COLO668 (cell line): ENCODE results near the gene EBF3.

Experiments
- DNase-seq: peaks from one replicate; lab custom pipeline; 2025; ENCODE audit not compliant: unreplicated experiment; lab: John Stamatoyannopoulos, UW

Gene EBF3

DNA sequence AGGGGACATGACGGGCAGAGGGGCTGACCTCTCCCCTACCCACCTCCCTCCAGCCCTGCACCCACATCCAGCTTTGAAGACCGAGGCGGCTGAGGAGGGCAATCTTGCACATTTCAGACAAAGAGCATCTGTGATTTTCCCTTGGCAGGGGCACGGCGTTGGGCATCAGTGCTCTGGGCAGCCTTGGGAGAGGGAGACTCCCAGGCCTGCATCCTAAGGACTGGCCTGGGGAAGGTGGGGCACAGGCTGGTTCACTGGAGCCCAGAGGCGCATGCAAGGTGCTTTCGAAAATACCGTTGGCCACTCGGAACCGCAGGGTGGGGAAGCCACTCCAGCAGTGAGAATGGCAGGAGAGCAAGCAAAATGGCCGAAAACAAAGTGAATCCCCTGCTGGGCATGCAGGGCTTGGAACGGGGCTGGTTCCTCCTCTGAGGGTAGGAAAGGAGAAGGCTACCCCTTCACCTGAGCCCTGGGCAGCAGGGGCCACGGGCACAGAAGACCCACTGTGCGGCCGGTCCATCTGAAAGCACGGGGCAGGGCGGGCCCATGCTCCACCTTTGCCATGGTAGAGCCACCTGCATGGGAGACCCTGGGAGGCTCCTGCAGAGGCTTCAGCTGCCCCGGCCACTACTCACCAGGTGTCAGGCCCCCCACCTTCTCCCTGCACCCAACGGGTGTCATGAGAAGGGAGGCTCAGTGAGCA, 49.8 kb downstream of the EBF3 start:
- no peak for DNase-seq

- no peak for DNase-seq
Measured at GRCh38 chr10:129912986-129913695, 50.9 kb downstream of the EBF3 start.

DNA sequence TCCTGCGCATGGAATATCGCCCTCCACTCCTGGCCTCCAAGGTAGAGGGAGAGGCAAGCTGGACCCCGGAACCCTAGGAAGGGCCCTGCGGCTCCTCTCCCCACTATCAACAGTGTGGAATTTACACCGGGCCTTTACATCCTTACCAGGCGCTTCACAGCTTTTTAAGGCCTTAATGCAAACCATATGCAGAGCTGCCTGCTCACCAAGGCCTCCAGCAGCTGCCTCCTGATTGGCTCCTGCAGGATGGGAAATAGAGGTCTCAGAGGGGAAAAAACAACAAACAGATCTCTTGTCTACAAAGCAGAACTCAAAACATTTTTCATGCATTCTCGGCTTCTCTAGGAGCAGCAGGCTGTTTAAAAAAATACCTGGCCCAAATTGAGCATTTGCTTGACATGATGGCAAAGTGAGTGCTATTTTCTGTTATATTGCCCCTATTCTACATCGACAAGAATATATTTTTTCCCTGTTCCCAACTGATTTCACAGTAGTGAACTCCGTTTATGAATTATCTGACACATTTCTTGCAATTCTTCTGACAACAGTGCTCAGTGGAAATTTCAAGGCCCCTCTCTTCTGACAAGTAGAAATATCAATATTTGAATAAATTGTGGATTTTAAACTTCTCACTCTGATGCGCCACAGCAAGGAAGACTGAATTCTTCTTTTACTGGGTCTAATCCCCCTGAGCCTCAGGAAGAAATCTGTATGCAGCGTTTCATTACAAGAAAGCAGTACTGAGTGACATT, 51.7 kb downstream of the EBF3 start:
- DNase-seq: no peak

DNA sequence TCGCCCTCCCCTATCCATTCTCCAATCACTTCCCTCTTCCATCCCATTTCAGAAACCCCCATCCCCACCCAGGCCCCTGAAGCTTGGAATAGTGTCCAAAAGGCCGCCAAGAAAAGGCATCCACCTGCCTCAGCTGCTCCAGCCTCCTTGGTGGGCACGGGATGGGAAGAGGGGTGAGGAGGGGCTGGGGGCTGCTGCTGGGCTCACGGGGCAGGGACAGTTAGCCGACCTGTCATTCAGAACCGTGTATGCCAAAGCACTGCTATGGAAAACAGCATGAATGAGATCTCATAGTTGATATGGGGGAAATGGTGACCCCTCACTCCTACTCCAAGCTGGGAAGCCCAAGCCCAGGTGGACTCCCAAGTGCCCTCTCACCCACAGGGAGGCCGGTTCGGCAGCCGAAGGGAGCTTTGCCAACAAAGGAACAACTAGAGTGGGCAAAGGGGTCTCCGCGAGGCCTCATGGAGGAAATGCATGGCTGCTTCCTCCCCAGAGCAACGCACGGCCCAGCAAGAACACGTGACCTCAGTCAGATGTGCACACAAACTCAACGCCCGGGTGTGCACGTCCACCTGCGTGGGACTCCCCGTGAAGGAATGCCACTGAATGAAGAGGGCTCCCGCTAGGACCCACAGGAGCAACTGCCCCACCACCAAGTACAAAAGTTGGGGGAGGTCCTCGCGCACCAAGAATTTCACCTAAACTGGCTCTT, 52.5 kb downstream of the EBF3 start:
- DNase-seq: no peak

DNA sequence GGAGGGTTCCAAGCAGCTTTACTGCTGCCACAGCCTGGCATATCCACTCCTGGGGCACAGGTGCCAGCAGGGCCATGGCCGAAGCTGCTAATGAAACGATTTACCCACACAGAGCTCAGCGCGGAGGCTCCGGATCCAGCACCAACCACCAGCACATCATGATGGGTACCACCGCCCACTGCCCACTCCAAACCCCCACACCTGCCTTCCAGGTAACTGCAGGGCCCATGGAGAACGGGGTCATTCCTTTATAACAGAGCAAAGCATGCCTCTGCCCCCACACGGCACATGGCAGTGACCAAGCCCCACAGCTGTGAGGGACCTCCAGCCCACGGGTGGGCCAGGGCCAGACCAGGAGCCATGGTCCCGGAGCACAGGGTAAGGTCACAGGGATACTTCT, 53.2 kb downstream of the EBF3 start:
- no peak for DNase-seq

DNA sequence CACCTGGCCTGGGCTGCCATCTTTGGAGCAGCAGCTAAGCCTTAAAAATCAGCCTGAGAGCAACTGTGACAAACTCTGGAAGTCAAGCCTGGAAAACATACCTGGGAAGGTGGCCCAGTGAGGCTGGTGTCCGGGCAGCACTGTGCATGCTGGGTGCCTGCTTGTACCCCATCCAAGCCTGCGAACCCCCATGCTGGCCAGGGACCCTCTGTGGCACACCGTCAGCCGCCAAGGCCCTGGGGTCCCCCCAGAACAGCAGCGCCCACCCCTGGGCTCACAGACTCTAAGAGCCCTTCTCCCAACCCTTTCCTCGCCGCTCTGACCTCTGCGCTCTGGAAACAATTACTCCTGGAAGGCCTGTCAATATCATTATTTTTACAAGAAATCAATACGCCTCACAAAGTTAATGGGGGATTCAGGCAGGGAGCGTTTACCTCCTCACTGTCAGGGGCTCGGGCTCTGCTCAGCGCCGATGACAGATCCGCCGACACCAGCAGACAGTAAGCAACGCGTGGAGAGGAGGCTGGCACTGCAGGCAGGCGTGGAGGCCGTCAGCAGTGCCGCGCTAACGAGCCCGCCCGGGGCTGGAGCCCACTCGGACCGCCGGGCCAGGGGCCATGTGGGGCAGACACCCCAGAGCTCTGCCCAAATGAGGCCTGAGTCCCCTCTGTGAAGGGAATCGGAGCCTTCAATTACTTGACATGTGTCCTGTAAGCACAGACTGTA, 54.4 kb downstream of the EBF3 start:
- no peak for DNase-seq

DNA sequence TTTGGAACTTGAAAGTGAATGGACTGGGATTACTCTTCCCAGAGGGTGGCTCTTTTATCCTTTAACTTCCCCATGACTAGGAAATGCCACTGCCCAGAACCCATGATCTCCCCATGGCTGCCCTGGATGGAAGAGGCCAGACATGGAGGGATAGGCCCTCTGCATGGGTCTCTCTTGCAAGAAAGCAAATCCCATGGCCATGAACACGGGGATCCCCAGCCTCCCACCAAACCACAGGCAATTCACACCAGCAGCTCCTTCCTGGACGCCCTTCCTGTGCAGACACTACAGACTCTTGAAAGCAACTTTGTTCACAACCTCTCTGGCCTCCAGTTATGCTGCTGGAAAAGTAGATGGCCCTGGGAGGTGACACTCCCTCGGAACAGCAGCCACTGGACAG, 55.0 kb downstream of the EBF3 start:
- no peak for DNase-seq

DNA sequence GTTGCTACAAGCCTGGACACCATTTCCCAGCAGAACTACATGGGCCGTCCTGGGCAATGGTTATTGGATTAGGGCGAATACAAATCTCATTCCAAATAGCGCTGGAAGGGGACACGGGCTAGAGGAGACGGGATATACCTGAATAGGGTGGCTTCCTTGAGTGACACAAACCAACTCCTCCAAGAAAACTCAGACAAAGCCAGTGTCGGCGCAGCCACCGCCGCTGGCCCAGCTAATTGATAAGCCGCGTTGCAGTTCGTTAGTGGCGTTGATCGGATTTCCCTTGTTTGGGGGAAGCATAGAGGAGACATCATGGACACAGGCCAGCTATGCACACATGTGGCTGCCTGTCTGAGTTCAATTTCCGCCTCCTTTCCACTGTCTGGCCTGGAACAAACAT, 55.7 kb downstream of the EBF3 start:
- DNase-seq: no peak

- DNase-seq: no peak
Measured at GRCh38 chr10:129905553-129905952, 58.5 kb downstream of the EBF3 start.

DNA sequence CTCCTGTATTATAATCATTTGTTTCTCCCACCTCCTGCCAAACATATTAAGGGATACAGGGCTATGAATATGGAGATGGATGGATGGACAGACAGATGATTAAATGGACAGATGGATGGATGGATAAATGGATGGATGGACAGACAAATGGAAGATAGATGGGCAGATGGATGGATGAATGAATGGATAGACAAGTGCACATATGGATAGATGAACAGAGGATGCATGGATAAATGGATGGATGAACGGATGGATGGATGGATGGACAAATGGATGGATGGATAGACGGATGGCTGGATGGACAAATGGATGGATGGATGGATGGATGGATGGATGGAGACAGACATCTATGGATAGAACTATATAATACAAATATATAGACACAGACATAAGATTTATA, 59.8 kb downstream of the EBF3 start:
- no peak for DNase-seq

DNA sequence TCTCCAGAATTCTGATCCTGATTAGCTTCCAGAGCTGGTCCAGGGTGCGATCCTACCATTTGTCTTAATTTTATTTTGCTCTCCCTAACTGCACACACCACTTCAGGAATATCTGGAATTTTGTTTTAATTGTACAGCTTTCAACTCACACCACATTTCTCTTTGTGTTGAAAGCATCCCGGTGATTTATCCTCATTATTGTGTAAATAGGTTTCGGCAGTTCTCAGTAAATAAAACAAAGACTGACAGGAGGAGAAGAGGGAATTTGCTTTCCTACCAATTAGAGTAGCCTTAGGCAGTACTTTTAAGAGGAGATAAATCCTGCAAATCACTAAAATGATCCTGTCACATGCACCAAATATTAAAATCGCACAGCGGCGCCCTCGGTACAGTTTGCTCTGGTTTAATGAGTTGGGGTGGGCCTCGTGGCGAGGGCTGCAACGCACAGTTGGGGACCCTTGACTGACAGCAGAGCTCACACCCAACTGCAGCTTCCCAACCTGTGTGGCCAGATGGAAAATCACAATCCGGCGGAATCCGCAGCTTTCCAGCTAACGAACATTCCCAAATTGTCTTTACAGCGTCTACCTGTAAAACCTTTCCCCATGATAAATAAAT, 62.6 kb downstream of the EBF3 start:
- no peak for DNase-seq

DNA sequence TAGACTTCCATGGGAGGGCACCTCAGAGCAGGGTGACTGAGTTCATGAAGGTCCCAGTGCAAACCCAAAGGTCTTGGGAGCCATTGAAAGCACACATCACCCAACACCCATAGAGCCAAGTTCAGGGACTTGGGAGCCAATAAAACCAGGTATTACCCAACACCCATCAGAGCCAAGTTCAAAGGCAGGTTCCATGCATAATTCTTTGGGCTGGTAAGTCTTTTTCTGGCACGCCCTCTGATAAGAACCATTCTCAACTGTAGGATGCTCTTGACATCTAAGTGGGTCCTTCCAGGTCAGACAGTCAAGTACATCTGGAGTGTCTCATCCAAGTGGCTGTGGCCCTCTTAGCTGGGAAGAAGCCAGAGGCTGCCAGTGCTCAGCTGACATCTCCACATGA, 63.2 kb downstream of the EBF3 start:
- DNase-seq: no peak

GRCh38 chr10:129899276-129900130, 64.6 kb downstream of the EBF3 start:
- no peak for DNase-seq

- DNase-seq: no peak
Measured at GRCh38 chr10:129898706-129899268, 65.3 kb downstream of the EBF3 start.

- no peak for DNase-seq
Measured at GRCh38 chr10:129897871-129898626, 66.0 kb downstream of the EBF3 start.

GRCh38 chr10:129896860-129897200, 67.2 kb downstream of the EBF3 start:
- DNase-seq: no peak

GRCh38 chr10:129896136-129896859, 67.8 kb downstream of the EBF3 start:
- DNase-seq: no peak

- DNase-seq: no peak
Measured at GRCh38 chr10:129895811-129896135, 68.3 kb downstream of the EBF3 start.
